Testis (tissue), 2 donors: Measurements from ENCODE around the gene UNC5B.

Experiments used
- CTCF ChIP-seq, 3 experiments: fragments of 450-650 bp in 2 of 3; fragments of 200-600 bp in 1 of 3; sonication (generic) in 1 of 3; IDR thresholded peaks; one replicate each; pipeline ENCODE4 v1.5.1; 2016 to 2019; ENCODE audit warnings: antibody characterized with exemption in 3 of 3, mild to moderate bottlenecking in 2 of 3, moderate library complexity in 1 of 3
- POLR2A ChIP-seq: fragments of 450-650 bp; IDR thresholded peaks from one replicate; pipeline ENCODE4 v1.6.1; 2017; ENCODE audit warnings: antibody characterized with exemption, mild to moderate bottlenecking, moderate library complexity

- TF ChIP-seq POLR2A (no peak), CTCF (IDR thresholded peaks at IDR 0.05) (no peak)
Measured at GRCh38 chr10:71344993-71345480, 132.7 kb downstream of the UNC5B start.
